Parathyroid adenoma (tissue), 2 donors: Measurements from ENCODE around the gene FRAS1.

Source experiments
- H2AFZ ChIP-seq: fragments of 300-600 bp; sonication (generic); one replicate; pipeline ENCODE4 v1.7.0; 2017; ENCODE audit warnings: antibody characterized with exemption, mild to moderate bottlenecking
- H3K27ac ChIP-seq: fragments of 300-600 bp; sonication (generic); one replicate; pipeline ENCODE4 v1.7.0; 2017
- H3K27me3 ChIP-seq: fragments of 300-600 bp; sonication (generic); one replicate; pipeline ENCODE4 v1.7.0; 2017; ENCODE audit warnings: low read length; ENCODE audit not compliant: control insufficient read depth, insufficient read depth
- H3K36me3 ChIP-seq: fragments of 300-600 bp; sonication (generic); one replicate; pipeline ENCODE4 v1.7.0; 2017; ENCODE audit warnings: low read length; ENCODE audit not compliant: control insufficient read depth, insufficient read depth
- H3K4me1 ChIP-seq: fragments of 300-600 bp; sonication (generic); one replicate; pipeline ENCODE4 v1.7.0; 2017; ENCODE audit warnings: control low read depth
- H3K4me2 ChIP-seq: fragments of 300-600 bp; sonication (generic); one replicate; pipeline ENCODE4 v1.7.0; 2017; ENCODE audit warnings: low read length
- H3K4me3 ChIP-seq: fragments of 300-600 bp; sonication (generic); one replicate; pipeline ENCODE4 v1.7.0; 2017; ENCODE audit warnings: low read depth, low read length
- H3K79me2 ChIP-seq: fragments of 300-600 bp; sonication (generic); one replicate; pipeline ENCODE4 v1.7.0; 2017; ENCODE audit warnings: control low read depth
- H3K9ac ChIP-seq: fragments of 300-600 bp; sonication (generic); one replicate; pipeline ENCODE4 v1.7.0; 2017; ENCODE audit warnings: mild to moderate bottlenecking
- H3K9me3 ChIP-seq: fragments of 300-600 bp; sonication (generic); one replicate; pipeline ENCODE4 v1.7.0; 2017; ENCODE audit warnings: low read length; ENCODE audit not compliant: control insufficient read depth
- TF ChIP-seq, protein P1 (sequence below): fragments of 300-600 bp; sonication (generic); IDR thresholded peaks from one replicate; pipeline ENCODE4 v1.7.0; 2017; ENCODE audit warnings: antibody characterized with exemption, mild to moderate bottlenecking
- donor health status: primary hyperparathyroidism.

Gene FRAS1

DNA sequence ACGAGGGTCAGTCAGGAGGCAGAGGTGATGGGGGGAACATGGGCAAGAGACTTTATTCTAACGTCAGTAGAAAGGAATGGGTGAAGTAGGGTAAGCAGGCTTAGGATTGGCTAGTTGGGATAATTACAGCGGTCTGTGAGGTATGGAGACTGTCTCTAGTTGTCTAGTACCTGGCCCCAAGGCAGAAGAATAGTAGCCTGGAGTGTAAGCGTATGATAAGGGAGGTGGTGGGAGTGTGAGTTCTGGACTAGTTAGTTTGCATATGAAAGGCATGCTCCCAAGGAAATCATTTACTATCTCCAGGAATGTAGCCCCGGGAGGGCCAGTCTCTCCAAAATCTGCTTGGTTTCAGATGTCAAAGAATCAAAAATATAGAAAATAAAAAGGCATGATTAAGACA lies 274.8 kb downstream of the FRAS1 start:
- Histone ChIP-seq H3K9me3 (no peaks in the 10 kb centered on the region), H2AFZ (no peak overlapping the region), H3K27me3 (no peaks in the 10 kb centered on the region), H3K27ac (no peak overlapping the region), H3K79me2 (no peaks in the 10 kb centered on the region), H3K9ac (no peak overlapping the region), H3K4me1 (no peaks in the 10 kb centered on the region), H3K4me2 (no peak overlapping the region), H3K4me3 (no peak overlapping the region), H3K36me3 (no peaks in the 10 kb centered on the region)
- TF ChIP-seq, protein P1, sequence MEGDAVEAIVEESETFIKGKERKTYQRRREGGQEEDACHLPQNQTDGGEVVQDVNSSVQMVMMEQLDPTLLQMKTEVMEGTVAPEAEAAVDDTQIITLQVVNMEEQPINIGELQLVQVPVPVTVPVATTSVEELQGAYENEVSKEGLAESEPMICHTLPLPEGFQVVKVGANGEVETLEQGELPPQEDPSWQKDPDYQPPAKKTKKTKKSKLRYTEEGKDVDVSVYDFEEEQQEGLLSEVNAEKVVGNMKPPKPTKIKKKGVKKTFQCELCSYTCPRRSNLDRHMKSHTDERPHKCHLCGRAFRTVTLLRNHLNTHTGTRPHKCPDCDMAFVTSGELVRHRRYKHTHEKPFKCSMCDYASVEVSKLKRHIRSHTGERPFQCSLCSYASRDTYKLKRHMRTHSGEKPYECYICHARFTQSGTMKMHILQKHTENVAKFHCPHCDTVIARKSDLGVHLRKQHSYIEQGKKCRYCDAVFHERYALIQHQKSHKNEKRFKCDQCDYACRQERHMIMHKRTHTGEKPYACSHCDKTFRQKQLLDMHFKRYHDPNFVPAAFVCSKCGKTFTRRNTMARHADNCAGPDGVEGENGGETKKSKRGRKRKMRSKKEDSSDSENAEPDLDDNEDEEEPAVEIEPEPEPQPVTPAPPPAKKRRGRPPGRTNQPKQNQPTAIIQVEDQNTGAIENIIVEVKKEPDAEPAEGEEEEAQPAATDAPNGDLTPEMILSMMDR, result no peak

DNA sequence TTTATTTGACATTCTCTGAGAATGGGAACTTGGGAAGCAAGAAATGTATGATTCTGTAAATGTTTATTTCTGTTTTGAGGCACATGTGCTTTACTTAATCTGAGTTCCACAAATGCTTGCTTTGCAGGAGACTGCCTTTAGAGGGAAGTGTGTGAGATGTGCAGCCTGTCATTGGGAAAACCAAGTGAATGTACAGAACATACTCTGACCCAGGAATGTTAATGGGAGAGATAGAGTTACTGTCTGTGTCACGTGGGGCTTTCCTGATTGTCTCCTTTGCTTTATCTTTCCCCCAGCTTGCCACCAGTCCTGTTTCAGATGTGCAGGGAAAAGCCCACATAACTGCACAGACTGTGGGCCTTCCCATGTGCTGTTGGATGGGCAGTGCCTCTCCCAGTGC lies 275.9 kb downstream of the FRAS1 start:
- no peaks in the 10 kb centered on the region for H3K4me1 ChIP-seq
- no peaks in the 10 kb centered on the region for H3K79me2 ChIP-seq
- no peak overlapping the region for H3K4me2 ChIP-seq
- H3K9ac ChIP-seq, result no peak overlapping the region
- H2AFZ ChIP-seq, result no peak overlapping the region
- no peaks in the 10 kb centered on the region for H3K27me3 ChIP-seq
- H3K27ac ChIP-seq, result no peak overlapping the region
- TF ChIP-seq, protein P1, result no peak
- H3K4me3 ChIP-seq, result no peak overlapping the region
- H3K9me3 ChIP-seq, result no peaks in the 10 kb centered on the region
- no peaks in the 10 kb centered on the region for H3K36me3 ChIP-seq

DNA sequence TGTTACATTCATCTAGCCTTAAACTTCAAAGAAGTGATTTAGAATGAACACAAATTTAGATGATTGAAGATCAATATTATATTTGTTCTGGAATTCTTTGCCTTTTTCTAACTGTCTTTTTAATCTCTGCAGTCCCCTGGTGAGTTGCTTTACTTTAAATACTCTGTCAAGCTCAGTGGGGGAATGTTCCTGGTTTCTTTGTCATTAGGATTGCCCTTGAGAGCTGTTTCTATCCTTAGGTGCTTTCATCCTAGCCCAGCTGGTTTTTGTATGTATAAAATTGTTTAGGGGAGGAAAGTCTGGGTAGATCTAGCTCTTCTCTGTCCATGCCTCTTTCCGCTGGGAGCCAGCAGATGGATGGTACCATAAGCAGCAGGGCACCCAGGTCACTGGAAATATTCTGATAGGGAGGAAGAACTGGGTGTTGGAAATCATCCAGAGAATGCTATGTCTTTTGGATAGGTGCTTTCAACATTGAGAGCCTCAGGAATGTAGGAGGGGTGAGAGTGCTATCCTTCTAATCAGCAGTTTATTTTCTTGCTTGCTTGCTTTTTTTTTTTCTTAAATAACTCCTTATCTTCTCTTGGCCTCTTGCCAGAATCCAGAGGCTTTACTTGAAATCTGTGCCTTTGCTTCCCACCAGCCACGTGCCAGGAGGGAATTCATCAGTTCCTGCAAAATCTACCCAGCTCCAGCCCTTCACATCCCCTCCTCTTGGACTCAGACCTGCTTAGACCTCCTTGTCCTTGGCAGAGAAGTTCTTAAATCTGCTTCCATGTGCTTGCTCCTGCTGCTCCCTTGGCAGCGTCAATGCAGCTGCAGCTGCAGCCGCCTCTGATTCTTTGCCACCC lies 279.2 kb downstream of the FRAS1 start:
- Histone ChIP-seq H3K4me1 (no peaks in the 10 kb centered on the region), H3K4me3 (no peak overlapping the region), H2AFZ (no peak overlapping the region), H3K4me2 (peak overlapping the region; percentile 21), H3K27ac (no peak overlapping the region), H3K79me2 (no peaks in the 10 kb centered on the region), H3K27me3 (no peaks in the 10 kb centered on the region), H3K36me3 (no peaks in the 10 kb centered on the region), H3K9me3 (no peaks in the 10 kb centered on the region), H3K9ac (no peak overlapping the region)
- TF ChIP-seq, protein P1, result no peak

DNA sequence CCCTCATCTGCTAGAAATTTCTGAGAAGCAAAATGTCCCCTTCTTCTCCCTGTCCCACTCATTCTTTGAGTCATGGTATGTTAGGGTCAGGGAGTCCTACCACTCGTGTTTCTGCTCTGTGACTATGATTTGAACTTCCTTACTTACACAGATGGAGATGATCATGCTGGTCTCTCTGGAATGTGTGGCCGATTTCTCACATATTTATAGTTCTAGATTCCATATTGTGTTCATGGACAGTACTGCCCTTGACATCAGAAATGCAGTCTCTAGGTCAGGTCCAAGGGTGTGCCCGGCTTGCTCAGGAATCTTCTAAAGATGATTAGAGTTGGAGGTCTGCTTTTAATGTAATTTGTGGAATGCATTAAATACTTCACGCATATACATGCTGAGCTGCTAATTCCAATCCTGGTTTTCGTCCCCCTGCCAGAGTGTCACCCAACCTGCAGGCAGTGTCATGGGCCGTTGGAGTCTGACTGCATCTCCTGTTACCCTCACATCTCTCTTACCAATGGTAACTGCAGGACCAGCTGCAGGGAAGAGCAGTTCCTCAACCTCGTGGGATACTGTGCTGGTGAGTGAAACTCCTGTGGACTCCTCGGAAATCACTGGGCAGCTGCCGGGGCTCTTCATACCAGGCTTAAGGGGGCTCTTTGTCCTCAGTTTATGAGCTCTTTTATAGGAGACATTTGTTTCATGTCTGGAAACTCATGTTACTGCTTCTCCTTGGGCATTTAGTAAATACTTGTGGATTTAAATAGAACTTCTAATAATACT lies 280.3 kb downstream of the FRAS1 start:
- Histone ChIP-seq H3K27me3 (no peaks in the 10 kb centered on the region), H3K4me2 (no peak overlapping the region), H3K27ac (no peak overlapping the region), H3K4me3 (no peak overlapping the region), H3K79me2 (no peaks in the 10 kb centered on the region), H3K4me1 (no peaks in the 10 kb centered on the region), H2AFZ (no peak overlapping the region), H3K9me3 (no peaks in the 10 kb centered on the region), H3K9ac (no peak overlapping the region), H3K36me3 (no peaks in the 10 kb centered on the region)
- TF ChIP-seq, protein P1, result no peak
